GM12801 (cell line): ENCODE data around the gene SYT2.

Experiments
- TF ChIP-seq, protein P1 (sequence below): IDR thresholded peaks from one replicate; pipeline ENCODE4 v1.5.1; 2011; ENCODE audit warnings: control low read depth; ENCODE audit not compliant: insufficient read length; ENCODE audit errors: extremely low read depth

SYT2 gene

DNA sequence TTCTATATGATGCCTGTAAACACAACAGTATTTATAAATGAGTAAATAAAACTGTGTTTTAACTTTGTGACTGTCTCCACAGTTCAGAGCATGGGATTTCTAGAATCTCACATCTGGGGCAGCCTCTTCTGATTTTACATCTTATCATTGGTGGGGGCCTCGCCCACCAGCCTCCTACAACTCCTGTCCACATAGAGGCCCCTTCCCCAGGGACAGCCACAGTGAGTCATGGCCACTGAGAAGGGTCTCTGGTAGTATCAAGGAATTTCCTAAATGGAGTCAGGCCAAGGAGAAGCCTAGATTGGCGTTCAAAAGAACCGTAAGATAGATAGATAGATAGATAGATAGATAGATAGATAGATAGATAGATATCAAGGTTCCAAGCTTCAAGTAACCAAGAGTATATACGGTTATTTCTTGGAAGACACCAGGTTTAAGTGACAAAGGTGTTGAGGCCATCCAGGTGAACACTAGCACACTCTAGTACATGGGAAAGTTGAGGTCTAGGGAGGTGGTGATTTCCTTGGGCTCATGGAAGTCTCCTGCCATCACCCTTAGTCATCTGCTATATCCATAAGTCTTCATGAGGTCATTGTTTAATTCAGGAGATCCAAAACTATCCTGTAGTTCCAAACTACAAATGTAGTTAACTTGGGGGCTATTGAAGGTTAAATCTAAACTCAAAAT lies 121.6 kb downstream of the SYT2 start:
- TF ChIP-seq, protein P1, sequence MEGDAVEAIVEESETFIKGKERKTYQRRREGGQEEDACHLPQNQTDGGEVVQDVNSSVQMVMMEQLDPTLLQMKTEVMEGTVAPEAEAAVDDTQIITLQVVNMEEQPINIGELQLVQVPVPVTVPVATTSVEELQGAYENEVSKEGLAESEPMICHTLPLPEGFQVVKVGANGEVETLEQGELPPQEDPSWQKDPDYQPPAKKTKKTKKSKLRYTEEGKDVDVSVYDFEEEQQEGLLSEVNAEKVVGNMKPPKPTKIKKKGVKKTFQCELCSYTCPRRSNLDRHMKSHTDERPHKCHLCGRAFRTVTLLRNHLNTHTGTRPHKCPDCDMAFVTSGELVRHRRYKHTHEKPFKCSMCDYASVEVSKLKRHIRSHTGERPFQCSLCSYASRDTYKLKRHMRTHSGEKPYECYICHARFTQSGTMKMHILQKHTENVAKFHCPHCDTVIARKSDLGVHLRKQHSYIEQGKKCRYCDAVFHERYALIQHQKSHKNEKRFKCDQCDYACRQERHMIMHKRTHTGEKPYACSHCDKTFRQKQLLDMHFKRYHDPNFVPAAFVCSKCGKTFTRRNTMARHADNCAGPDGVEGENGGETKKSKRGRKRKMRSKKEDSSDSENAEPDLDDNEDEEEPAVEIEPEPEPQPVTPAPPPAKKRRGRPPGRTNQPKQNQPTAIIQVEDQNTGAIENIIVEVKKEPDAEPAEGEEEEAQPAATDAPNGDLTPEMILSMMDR: no peak

DNA sequence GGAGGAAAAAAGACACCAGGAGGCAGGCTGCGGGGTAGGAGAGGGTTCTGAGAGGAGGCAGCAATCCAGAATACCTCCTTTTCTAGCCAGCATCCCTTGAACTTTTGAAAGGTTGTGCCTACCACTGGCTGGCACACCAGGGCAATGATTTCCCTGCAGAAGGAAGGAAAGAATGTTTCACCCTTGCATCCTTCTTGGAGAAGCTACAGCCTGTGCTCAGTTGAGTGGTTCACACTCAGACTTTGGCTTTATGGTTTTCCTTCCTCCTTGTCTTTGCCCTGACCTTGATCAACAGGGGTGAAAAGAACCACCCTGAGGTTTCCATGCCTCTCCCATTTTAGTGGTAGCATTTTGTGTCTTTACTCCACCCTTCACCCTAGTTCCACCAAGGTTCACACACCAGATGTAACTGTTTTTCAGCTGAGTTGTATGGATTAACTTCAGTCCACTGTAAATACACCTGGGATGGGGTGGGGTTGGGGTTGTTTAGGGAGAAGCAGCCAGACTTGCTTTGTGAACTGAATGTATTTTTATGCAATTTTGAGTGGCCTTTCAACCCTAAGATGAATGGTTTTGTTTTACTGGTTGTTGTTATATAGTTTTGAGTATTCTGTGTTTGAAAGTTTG lies 122.3 kb downstream of the SYT2 start:
- TF ChIP-seq, protein P1: no peak

DNA sequence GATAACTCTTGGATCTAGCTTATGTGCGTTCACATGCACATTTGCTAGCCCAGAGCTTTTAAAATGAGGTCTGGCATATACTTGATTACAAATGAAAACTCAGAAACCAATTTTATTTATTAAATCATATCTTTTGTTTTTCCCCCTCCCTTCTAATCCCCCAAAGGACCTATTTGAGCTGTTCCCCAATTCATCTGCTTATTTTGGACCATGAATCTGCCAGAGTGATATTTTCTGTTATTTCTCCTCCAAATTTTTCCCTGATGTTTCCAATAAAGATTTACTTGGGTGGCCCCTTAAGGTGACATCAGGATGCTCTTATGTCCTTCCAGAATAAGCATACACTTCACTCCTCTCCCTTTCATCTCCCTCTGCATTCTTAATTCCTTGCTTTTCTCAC lies 123.4 kb downstream of the SYT2 start:
- TF ChIP-seq, protein P1: no peak

DNA sequence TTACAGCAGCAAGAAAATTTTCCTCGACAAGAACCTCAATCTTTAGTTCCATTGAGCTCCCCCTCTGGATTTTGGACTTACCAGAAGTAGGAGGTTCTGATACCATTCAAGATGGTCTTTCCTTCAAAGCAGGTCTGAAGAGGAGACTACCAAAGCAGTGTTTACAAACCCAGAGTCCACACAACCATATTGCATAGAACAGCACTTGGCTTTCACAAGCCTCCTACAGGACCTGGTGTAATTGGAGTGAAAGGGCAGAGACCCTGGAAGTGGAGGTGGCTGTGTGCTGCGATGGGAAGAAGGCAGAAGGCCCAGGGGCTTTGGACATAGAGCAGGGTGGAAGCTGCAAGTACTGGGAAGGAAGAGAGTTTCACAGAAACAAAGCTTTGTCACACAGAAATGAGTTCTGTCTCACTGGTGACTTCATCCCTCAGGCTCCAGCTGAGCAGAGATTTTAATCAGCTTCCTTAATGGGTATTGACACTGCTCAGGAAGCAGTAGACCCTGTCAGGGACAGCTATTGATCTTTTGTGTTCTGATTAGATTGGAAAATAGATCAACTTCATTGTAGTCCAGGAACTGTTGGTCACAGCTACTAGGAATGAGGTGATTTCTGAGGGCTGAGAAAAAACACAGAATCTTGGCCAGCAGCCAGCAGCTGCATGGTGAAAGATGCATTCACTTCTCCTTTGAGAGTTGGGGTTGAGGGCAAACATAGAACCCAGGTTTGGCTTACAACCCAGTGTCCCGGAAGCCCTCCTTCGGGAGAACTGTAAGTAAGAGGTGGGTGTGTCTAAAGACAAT lies 124.0 kb downstream of the SYT2 start:
- TF ChIP-seq, protein P1: no peak

DNA sequence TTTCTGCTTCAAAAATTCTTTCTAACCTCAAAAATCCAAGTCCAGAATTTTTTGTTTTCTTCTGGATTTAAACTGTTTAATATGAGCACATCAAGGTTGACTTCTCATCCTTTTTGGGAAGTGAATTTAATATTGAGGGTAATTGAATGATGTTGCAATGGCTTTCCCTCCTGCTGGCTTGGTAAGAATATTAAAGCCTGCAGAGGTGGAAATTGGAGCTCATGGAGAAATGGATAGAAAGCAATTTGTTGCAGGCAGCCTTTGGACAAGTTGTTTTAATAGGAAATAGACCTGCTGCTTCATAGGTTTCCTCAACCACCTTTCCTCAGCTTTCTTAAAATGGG lies 124.7 kb downstream of the SYT2 start:
- TF ChIP-seq, protein P1: no peak

DNA sequence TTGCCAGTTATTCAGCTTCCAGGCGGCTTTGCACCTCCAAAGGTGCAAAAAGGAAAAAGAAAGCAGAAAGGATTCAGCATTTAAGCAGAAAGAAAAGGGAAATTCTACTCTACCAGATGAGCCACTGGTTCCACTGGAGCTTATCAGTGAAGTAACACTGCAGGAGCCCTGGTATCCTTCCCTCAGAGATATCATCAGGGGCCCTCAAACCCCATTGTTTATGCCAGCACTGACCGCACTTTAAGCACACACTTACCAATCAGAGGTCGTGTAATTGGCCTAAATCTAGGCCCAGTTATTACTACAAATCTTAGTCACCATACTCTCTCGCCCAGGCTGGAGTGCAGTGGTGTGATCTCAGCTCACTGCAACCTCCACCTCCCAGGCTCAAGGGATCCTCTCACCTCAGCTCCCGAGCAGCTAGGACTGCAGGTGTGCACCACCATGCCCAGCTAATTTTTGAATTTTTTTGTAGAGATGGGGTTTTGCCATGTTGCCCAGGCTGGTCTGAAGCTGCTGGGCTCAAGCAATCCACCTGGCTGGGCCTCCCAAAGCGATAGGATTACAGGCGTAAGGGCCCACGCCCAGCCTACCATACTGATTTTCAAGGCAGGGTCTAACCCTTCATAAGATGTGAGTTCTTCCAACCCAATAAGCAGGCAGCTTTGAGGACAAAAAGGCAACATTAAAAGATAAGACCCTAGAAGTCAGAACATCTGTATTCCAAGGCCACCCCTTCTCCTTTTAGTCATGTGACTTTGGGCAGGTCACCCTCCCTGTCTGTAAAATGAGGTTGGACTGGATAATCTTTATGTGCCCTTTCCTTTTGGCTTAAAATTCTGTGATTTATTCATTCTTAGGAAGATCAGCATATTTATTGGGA lies 125.3 kb downstream of the SYT2 start:
- TF ChIP-seq, protein P1: no peak

DNA sequence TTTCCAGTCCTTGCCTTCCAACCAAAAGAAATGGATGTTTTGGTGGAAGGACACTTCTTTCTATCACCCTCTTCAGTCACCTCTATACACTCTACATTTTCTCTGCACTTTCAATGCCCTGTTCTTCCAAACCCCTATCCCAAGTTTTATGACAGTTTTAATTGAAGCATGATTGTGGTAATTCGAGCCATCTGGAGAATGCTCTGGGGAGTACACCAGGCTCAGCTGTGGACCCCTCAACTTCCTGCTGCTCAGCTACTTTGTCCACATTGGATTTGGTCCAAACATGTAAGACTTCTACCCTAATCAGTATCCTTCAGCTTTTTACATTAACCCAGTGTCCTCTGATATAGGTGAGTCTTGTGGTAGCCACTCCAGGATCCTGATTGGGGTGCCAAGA lies 129.6 kb downstream of the SYT2 start:
- TF ChIP-seq, protein P1: no peak
